Loucy (cell line): ENCODE results near the gene EHBP1L1.

Source experiments
- EZH2phosphoT487 ChIP-seq: fragments of 200-600 bp; IDR thresholded peaks from 2 replicates; pipeline ENCODE4 v1.6.1; 2018; ENCODE audit warnings: antibody characterized with exemption, mild to moderate bottlenecking, moderate library complexity, borderline replicate concordance
- TF ChIP-seq, protein P1 (sequence below): fragments of 200-600 bp; sonication (generic); conservative IDR thresholded peaks from 2 replicates; pipeline ENCODE4 v1.5.1; 2014; ENCODE audit warnings: mild to moderate bottlenecking, antibody characterized with exemption, low read length

DNA sequence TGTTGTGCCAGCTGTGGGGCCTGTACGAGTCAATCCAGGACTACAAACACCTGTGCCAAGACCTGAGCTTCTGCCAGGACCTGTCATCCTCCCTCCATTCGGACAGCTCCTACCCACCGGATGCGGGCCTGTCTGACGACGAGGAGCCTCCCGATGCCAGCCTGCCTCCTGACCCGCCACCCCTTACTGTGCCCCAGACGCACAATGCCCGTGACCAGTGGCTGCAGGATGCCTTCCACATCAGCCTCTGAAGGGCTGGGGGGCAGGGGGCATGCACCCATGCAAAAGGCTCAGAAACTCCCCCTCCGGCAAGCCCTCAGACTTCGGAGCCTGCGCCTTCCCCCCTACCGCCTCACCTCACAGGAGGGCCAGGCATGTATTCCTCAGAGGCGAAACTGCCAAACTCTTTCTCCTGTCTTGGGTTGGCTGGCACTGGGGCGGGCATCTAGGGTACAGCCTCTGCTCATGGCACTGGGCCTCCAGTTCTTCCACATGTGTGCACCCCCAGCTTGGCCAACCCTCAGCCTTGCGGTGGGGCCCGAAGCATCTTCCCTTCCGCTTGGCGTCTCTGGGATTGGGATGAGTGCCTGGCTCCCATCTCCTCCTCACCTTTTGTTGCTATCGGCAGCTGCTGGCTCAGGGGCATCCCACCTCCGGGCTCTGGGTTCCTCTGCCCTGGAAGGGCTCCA lies 2.3 kb upstream of the EHBP1L1 start:
- TF ChIP-seq, protein P1, sequence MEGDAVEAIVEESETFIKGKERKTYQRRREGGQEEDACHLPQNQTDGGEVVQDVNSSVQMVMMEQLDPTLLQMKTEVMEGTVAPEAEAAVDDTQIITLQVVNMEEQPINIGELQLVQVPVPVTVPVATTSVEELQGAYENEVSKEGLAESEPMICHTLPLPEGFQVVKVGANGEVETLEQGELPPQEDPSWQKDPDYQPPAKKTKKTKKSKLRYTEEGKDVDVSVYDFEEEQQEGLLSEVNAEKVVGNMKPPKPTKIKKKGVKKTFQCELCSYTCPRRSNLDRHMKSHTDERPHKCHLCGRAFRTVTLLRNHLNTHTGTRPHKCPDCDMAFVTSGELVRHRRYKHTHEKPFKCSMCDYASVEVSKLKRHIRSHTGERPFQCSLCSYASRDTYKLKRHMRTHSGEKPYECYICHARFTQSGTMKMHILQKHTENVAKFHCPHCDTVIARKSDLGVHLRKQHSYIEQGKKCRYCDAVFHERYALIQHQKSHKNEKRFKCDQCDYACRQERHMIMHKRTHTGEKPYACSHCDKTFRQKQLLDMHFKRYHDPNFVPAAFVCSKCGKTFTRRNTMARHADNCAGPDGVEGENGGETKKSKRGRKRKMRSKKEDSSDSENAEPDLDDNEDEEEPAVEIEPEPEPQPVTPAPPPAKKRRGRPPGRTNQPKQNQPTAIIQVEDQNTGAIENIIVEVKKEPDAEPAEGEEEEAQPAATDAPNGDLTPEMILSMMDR = no peak
- TF ChIP-seq EZH2phosphoT487 = no peak
